Left kidney (tissue), 2 donors: ENCODE measurements around the gene DNAJC27. TPM values are rescaled to one million over a fixed set of nuclear protein-coding genes. Genes with fewer than 3 reads are reported as not detected.

ENCODE experiments used
- DNase-seq: peaks from one replicate; pipeline ENCODE4 v3.0.0-alpha.2; 2013
- polyA plus RNA-seq: library from polyadenylated mRNA; unstranded; fragments of 120-200 nt; gene quantifications from one replicate; pipeline ENCODE4 v1.2.1, GENCODE V29; 2013; ENCODE audit not compliant: insufficient read length

The DNAJC27 gene
- polyA plus RNA-seq, 1 donor, result 12.1 TPM

- no peak for DNase-seq
Measured at GRCh38 chr2:24971286-24971535, 544 bp downstream of the DNAJC27 start.

GRCh38 chr2:24970483-24971285 lies 1.1 kb downstream of the DNAJC27 start:
- peak; percentile 60 for DNase-seq

GRCh38 chr2:24969784-24970183 lies 2.0 kb downstream of the DNAJC27 start:
- no peak for DNase-seq

GRCh38 chr2:24961903-24962302 lies 9.9 kb downstream of the DNAJC27 start:
- no peak for DNase-seq

- DNase-seq, result no peak
Measured at GRCh38 chr2:24959761-24960160, 12.0 kb downstream of the DNAJC27 start.

- no peak for DNase-seq
Measured at GRCh38 chr2:24958411-24958935, 13.3 kb downstream of the DNAJC27 start.

GRCh38 chr2:24957976-24958375 lies 13.8 kb downstream of the DNAJC27 start:
- DNase-seq, result no peak

- no peak for DNase-seq
Measured at GRCh38 chr2:24957221-24957620, 14.5 kb downstream of the DNAJC27 start.

GRCh38 chr2:24955921-24956320 lies 15.8 kb downstream of the DNAJC27 start:
- DNase-seq, result no peak

GRCh38 chr2:24955232-24955631 lies 16.5 kb downstream of the DNAJC27 start:
- no peak for DNase-seq

- no peak for DNase-seq
Measured at GRCh38 chr2:24950102-24950501, 21.7 kb downstream of the DNAJC27 start.

- DNase-seq, result no peak
Measured at GRCh38 chr2:24948506-24948905, 23.2 kb downstream of the DNAJC27 start.

GRCh38 chr2:24947561-24948157 lies 24.1 kb downstream of the DNAJC27 start:
- DNase-seq, result no peak

GRCh38 chr2:24945907-24946306 lies 25.8 kb downstream of the DNAJC27 start:
- DNase-seq, result no peak

- no peak for DNase-seq
Measured at GRCh38 chr2:24943427-24944053, 28.2 kb downstream of the DNAJC27 start.

GRCh38 chr2:24939353-24939752 lies 32.4 kb downstream of the DNAJC27 start:
- DNase-seq, result no peak

- no peak for DNase-seq
Measured at GRCh38 chr2:24937236-24937635, 34.5 kb downstream of the DNAJC27 start.

- DNase-seq, result no peak
Measured at GRCh38 chr2:24935145-24935544, 36.6 kb downstream of the DNAJC27 start.

- no peak for DNase-seq
Measured at GRCh38 chr2:24932715-24933114, 39.0 kb downstream of the DNAJC27 start.

- DNase-seq, result no peak
Measured at GRCh38 chr2:24930768-24931167, 41.0 kb downstream of the DNAJC27 start.

- no peak for DNase-seq
Measured at GRCh38 chr2:24929230-24929629, 42.5 kb downstream of the DNAJC27 start.

- no peak for DNase-seq
Measured at GRCh38 chr2:24928036-24928435, 43.7 kb downstream of the DNAJC27 start.

GRCh38 chr2:24926602-24927252 lies 45.0 kb downstream of the DNAJC27 start:
- DNase-seq, result no peak
